ENCODE measurements around the gene FBXO28. TPM values are rescaled to one million over a fixed set of nuclear protein-coding genes. Genes with fewer than 3 reads are reported as not detected.

Gene FBXO28
- total and polyA plus RNA-seq, 2 donors (not counting 3 experiments of a cell fraction or from before 2014, with no cell fraction given), result 8.9 to 32.6 TPM

DNA sequence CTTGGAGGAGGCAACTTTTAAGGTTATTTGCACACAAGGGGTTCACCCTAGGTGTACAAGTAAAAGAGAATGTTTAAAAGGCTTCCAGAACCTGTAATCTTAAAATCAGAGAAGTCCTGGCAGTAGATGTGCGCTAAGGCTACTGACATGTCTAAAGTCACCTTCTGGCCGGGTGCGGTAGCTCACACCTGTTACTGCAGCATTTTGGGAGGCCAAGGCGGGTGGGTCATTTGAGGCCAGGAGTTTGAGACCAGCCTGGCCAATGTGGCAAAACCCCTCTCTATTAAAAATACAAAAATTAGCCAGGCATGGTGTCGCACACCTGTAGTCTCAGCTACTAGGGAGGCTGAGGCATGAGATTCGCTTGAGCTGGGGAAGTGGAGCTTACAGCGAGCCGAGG lies 48.9 kb downstream of the FBXO28 start:
- no peaks in the 10 kb centered on the region for H3K79me2 ChIP-seq (ENCODE audit: control insufficient read depth, insufficient read depth, low read length)
- ChIA-PET CTCF (interaction anchor here (0.9 to 1.4 kb wide), 2 partner anchors 10 to 16 kb away, joined by 3 to 4 read pairs; no protein-coding TSS in a partner anchor), POLR2A (no interaction called here)
- H3K9me1 ChIP-seq (replicated peaks; ENCODE audit: control insufficient read depth, extremely low read depth, insufficient read depth, low read length), result no peaks in the 10 kb centered on the region
- TF ChIP-seq, protein P1, sequence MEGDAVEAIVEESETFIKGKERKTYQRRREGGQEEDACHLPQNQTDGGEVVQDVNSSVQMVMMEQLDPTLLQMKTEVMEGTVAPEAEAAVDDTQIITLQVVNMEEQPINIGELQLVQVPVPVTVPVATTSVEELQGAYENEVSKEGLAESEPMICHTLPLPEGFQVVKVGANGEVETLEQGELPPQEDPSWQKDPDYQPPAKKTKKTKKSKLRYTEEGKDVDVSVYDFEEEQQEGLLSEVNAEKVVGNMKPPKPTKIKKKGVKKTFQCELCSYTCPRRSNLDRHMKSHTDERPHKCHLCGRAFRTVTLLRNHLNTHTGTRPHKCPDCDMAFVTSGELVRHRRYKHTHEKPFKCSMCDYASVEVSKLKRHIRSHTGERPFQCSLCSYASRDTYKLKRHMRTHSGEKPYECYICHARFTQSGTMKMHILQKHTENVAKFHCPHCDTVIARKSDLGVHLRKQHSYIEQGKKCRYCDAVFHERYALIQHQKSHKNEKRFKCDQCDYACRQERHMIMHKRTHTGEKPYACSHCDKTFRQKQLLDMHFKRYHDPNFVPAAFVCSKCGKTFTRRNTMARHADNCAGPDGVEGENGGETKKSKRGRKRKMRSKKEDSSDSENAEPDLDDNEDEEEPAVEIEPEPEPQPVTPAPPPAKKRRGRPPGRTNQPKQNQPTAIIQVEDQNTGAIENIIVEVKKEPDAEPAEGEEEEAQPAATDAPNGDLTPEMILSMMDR (IDR thresholded peaks at IDR 0.05; ENCODE audit: extremely low read depth in 1 of 2, insufficient read depth in 1 of 2, low read depth in 1 of 2, low read length in 2 of 2), result no peak
- no peak for TF ChIP-seq EZH2 (IDR thresholded peaks at IDR 0.05; ENCODE audit: borderline replicate concordance, low read depth, low read length, severe bottlenecking)
- TF ChIP-seq GATA2 (IDR thresholded peaks at IDR 0.05; ENCODE audit: insufficient read depth, insufficient read length, low read depth, low read length), result no peak
- TF ChIP-seq FOS (IDR thresholded peaks at IDR 0.05; ENCODE audit: borderline replicate concordance, insufficient read depth, low read length), result no peak
- TF ChIP-seq JUN (IDR thresholded peaks at IDR 0.05; ENCODE audit: borderline replicate concordance, insufficient read depth, insufficient read length, low read depth), result no peak
- no peak for TF ChIP-seq POLR2A (IDR thresholded peaks at IDR 0.05; ENCODE audit: low read depth, low read length)
- TF ChIP-seq POLR2AphosphoS5 (IDR thresholded peaks at IDR 0.05; ENCODE audit: insufficient read depth, low read depth, low read length), result no peak
- TF ChIP-seq MYC (IDR thresholded peaks at IDR 0.05; ENCODE audit: low read depth, low read length), result no peak
- TF ChIP-seq MAX (IDR thresholded peaks at IDR 0.05; ENCODE audit: insufficient read depth, insufficient read length), result no peak
- intact Hi-C loops (cut with micrococcal nuclease) (no loop called here), dilution Hi-C loops (cut with MboI; ENCODE audit: extremely low pct_ligation_motif_present, low sequenced_read_pairs) (no loop called here)
- H3K36me3 ChIP-seq (ENCODE audit: control insufficient read depth in 2 of 2, extremely low read depth in 1 of 2, insufficient read depth in 2 of 2, low read length in 2 of 2), result peaks cover 3 to 9% of the 10 kb centered on the region in 2 experiments
- no peaks in the 10 kb centered on the region for H4K20me1 ChIP-seq (replicated peaks; ENCODE audit: control insufficient read depth, extremely low read depth, insufficient read depth, low read length)
- H3K4me1 ChIP-seq (ENCODE audit: control insufficient read depth, extremely low read depth, insufficient read depth, low read length), result peaks cover 3% of the 10 kb centered on the region
- DNase-seq (ENCODE audit: low read depth, low spot score) (no peak), FAIRE-seq (no peak)
- no peak overlapping the region for H2AFZ ChIP-seq (ENCODE audit: low read depth, low read length)
- H3K4me2 ChIP-seq (ENCODE audit: insufficient read depth, low read length), result no peak overlapping the region
- no peak overlapping the region for H3K9ac ChIP-seq (replicated peaks; ENCODE audit: extremely low read depth, insufficient read depth, low read length)
- H3K27me3 ChIP-seq (ENCODE audit: control insufficient read depth in 2 of 2, insufficient read depth in 2 of 2, low read length in 2 of 2), result no peaks in the 10 kb centered on the region
- no peaks in the 10 kb centered on the region for H3K9me3 ChIP-seq (replicated peaks; ENCODE audit: control insufficient read depth, insufficient read depth, low read length)
- no TSS peak for BruUV-seq (replicated peaks)
- H3K4me3 ChIP-seq (replicated peaks in 1 of 3; ENCODE audit: insufficient read depth in 1 of 3, low read depth in 1 of 3, low read length in 3 of 3), result no peak overlapping the region
- no peak overlapping the region for H3K27ac ChIP-seq (ENCODE audit: insufficient read depth, low read depth, low read length)

Measured in endothelial cell of umbilical vein (primary cell).